Right lobe of liver (tissue), 6 donors: ENCODE measurements around the gene NBPF6. TPM values are rescaled to one million over a fixed set of nuclear protein-coding genes. Genes with fewer than 3 reads are reported as not detected.
"Not testable (repeated sequence)": the region's sequence is repeated elsewhere in the genome, so short reads cannot be mapped to it uniquely, and the experiment has no call there.

Experiments
- ATAC-seq, 4 donors: fragments of 200-7000 bp; cut with Tn5 transposase; one replicate each; pipeline ENCODE4 v1.9.1; 2020; ENCODE audit warnings: mild to moderate bottlenecking in 4 of 4, moderate library complexity in 4 of 4
- DNase-seq, 3 donors: peaks; one replicate each; pipeline ENCODE4 v3.0.0-alpha.2; 2020
- H3K27ac ChIP-seq, 3 donors: fragments of 200-600 bp; one replicate each; pipeline ENCODE4 v1.8.0; 2022
- H3K27me3 ChIP-seq, 2 donors: fragments of 200-600 bp; one replicate each; pipeline ENCODE4 v1.8.0; 2022
- H3K36me3 ChIP-seq, 4 donors: fragments of 200-600 bp; sonication (generic) in 1 of 4; one replicate each; pipeline versions ENCODE4 v1.5.1 to v1.8.0; 2017 to 2022; ENCODE audit warnings: control low read depth in 1 of 4
- H3K4me1 ChIP-seq, 4 donors: fragments of 200-600 bp; sonication (generic) in 1 of 4; one replicate each; pipeline versions ENCODE4 v1.5.1 to v1.8.0; 2017 to 2022; ENCODE audit warnings: control low read depth in 1 of 4
- H3K4me3 ChIP-seq, 3 donors: fragments of 200-600 bp; one replicate each; pipeline ENCODE4 v1.8.0; 2022
- H3K9me3 ChIP-seq, 4 donors: fragments of 200-600 bp; sonication (generic) in 1 of 4; one replicate each; pipeline versions ENCODE4 v1.5.1 to v1.8.0; 2017 to 2022; ENCODE audit warnings: control low read depth in 1 of 4
- CTCF ChIP-seq, 4 donors: fragments of 200-600 bp in 3 of 4; fragments of 450-650 bp in 1 of 4; IDR thresholded peaks; one replicate each; pipeline versions ENCODE4 v1.5.1 to v1.8.0; 2016 to 2022; ENCODE audit warnings: antibody characterized with exemption in 4 of 4, mild to moderate bottlenecking in 2 of 4
- POLR2A ChIP-seq: fragments of 450-650 bp; IDR thresholded peaks from one replicate; pipeline ENCODE4 v1.6.1; 2017; ENCODE audit warnings: antibody characterized with exemption, mild to moderate bottlenecking
- WGBS: methylation state at CpG from one replicate; pipeline ENCODE4 v1.1.6; 2018; ENCODE audit warnings: low coverage, low lambda C conversion rate; ENCODE audit not compliant: insufficient coverage; ENCODE audit errors: missing lambda C conversion rate; 5-methylcytosine and 5-hydroxymethylcytosine counted together
- intact Hi-C, 2 donors: fragments of 100-400 bp; cut with DNase I; formaldehyde crosslinking; loops; one replicate each; pipeline versions ENCODE4 v1.11.2 to v1.14.1; 2022
- total RNA-seq, 6 experiments: library from RNA; depleted of rRNA in 2 of 6; stranded (reverse); fragments of >200 nt in 2 of 6; fragmentation: NEBNext Ultra II Directional in 3 of 6; extraction: Animal tissue kit (Norgen Biotek cat#: 25700) in 3 of 6; gene quantifications; one replicate each; pipeline versions ENCODE4 v1.1.0 to v1.2.4, GENCODE V29; 2016 to 2023
- donor health status: DM: no; HTN: yes; CAD: no.
- donor health status: DM: no; HTN: no; CAD: no.
- donor health status: DM: no; HTN: no; CAD: no.
- donor health status: DM: no; HTN: yes; CAD: no.
- donor health status: DM: no; HTN: yes; CAD: no.

Gene NBPF6
- total RNA-seq, 6 experiments from 2014 or later, result not detected

GRCh38 chr1:108461758-108462157, 11.6 kb downstream of the NBPF6 start:
- H3K4me1 ChIP-seq, H3K27ac ChIP-seq, H3K4me3 ChIP-seq, DNase-seq, ATAC-seq, H3K27me3 ChIP-seq, H3K36me3 ChIP-seq, H3K9me3 ChIP-seq, intact Hi-C loops: not testable (repeated sequence)
- no CpG with 5 or more reads among the region's 3 CpGs for WGBS

GRCh38 chr1:108463962-108464361, 13.8 kb downstream of the NBPF6 start:
- H3K4me1 ChIP-seq, H3K36me3 ChIP-seq, DNase-seq, H3K4me3 ChIP-seq, ATAC-seq, H3K27me3 ChIP-seq, intact Hi-C loops, H3K9me3 ChIP-seq, H3K27ac ChIP-seq: not testable (repeated sequence)
- no CpG with 5 or more reads among the region's 3 CpGs for WGBS

GRCh38 chr1:108466166-108466565, 16.0 kb downstream of the NBPF6 start:
- H3K9me3 ChIP-seq, H3K4me1 ChIP-seq, intact Hi-C loops, DNase-seq, H3K4me3 ChIP-seq, H3K27me3 ChIP-seq, H3K27ac ChIP-seq, H3K36me3 ChIP-seq: not testable (repeated sequence)
- peak in 1 of 4 donors; percentile 27 for ATAC-seq
- no CpG with 5 or more reads among the region's 8 CpGs for WGBS

GRCh38 chr1:108467155-108467554, 17.0 kb downstream of the NBPF6 start:
- H3K4me3 ChIP-seq, H3K27me3 ChIP-seq, ATAC-seq, intact Hi-C loops, H3K9me3 ChIP-seq, H3K36me3 ChIP-seq, H3K27ac ChIP-seq, H3K4me1 ChIP-seq, DNase-seq: not testable (repeated sequence)
- no CpG with 5 or more reads among the region's 5 CpGs for WGBS

- intact Hi-C loops, H3K4me3 ChIP-seq, H3K36me3 ChIP-seq, H3K4me1 ChIP-seq, DNase-seq, H3K9me3 ChIP-seq, H3K27ac ChIP-seq, H3K27me3 ChIP-seq: not testable (repeated sequence)
- 10% methylated on average over 3 of the region's 4 CpGs for WGBS
- peak in 1 of 4 donors; percentile 59 for ATAC-seq
Observed at GRCh38 chr1:108470750-108471149, 20.6 kb downstream of the NBPF6 start.

GRCh38 chr1:108474516-108474915, 24.4 kb downstream of the NBPF6 start:
- H3K27me3 ChIP-seq, ATAC-seq, H3K27ac ChIP-seq, intact Hi-C loops, H3K4me3 ChIP-seq, H3K4me1 ChIP-seq, H3K9me3 ChIP-seq, H3K36me3 ChIP-seq, DNase-seq: not testable (repeated sequence)
- WGBS, result 48% methylated on average over 6 of the region's 6 CpGs

- no peaks in the 10 kb centered on the region for H3K36me3 ChIP-seq
- intact Hi-C loops, result no loop called here
Observed at GRCh38 chr1:108478429-108479015, 28.4 kb downstream of the NBPF6 start.

More at GRCh38 chr1:108478429-108479015, 28.4 kb downstream of the NBPF6 start:
- Histone ChIP-seq H3K9me3 (no peaks in the 10 kb centered on the region), H3K4me1 (no peaks in the 10 kb centered on the region), H3K27ac (no peak overlapping the region), H3K4me3 (no peak overlapping the region), H3K27me3 (no peaks in the 10 kb centered on the region)
- DNase-seq, result no peak
- no peak for ATAC-seq
- 67% methylated on average over 2 of the region's 2 CpGs for WGBS
- no peak for TF ChIP-seq POLR2A
- no peak for TF ChIP-seq CTCF (IDR thresholded peaks at IDR 0.05)
